H54 (cell line): ENCODE results near the gene PHLDB2.
A peak's percentile ranks its signal among the peaks of the same experiment; 100 is the strongest.

Source experiments
- DNase-seq: peaks from one replicate; pipeline ENCODE4 v3.0.0; 2011; ENCODE audit warnings: low spot score, mixed read lengths; ENCODE audit not compliant: insufficient read length
- FAIRE-seq: peaks from 3 replicates; lab custom pipeline; 2011; peaks lifted over from hg19 to GRCh38; lab: Jason Lieb, UNC
- POLR2A ChIP-seq: IDR thresholded peaks from 2 replicates; pipeline ENCODE4 v1.6.1; 2011; ENCODE audit warnings: low read depth, mild to moderate bottlenecking, low read length

Gene PHLDB2

GRCh38 chr3:111978583-111979433, 119.7 kb downstream of the PHLDB2 start, which contains the start of gene ABHD10:
ABHD10 (plus strand) TSS chr3:111979026; CDS start chr3:111979062, 36 bp downstream.
- FAIRE-seq, result peak; percentile 100
- DNase-seq, result peak; percentile 66
- TF ChIP-seq POLR2A, result peak; percentile 98

DNA sequence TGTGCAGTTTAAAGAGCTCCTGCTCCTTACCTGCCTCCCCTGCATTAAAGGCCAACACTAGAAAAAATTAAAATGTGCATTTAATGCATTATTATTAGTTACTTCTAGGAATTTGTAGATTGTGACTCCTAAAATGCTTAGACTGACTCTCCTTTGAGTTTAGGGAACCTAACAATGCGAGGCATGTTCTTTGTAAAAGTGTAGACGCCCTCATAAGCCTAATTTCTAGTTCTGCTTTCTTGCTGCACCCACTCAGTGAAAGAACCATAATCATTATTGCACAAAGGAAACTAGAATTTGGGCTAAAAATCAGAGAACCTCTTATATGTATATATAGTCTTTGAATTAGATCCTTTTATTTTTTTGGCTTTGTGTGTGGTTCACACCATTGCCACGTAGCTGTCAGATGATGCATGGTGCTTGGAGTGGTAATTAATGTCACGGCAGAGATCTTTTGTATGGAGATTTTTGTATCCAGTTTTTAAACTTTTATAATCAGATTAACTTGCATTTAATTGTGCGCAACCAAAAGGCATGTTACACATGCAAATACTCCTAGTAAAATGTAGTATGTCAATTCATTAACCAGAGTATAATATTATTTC, 120.5 kb downstream of the PHLDB2 start:
- no peak for TF ChIP-seq POLR2A
- FAIRE-seq (peak; percentile 11), DNase-seq (no peak)

- DNase-seq (no peak), FAIRE-seq (no peak)
- no peak for TF ChIP-seq POLR2A
Measured at GRCh38 chr3:111980716-111981456, 121.8 kb downstream of the PHLDB2 start.

- DNase-seq, result no peak
- no peak for TF ChIP-seq POLR2A
- no peak for FAIRE-seq
Measured at GRCh38 chr3:111981457-111981763, 122.3 kb downstream of the PHLDB2 start.

DNA sequence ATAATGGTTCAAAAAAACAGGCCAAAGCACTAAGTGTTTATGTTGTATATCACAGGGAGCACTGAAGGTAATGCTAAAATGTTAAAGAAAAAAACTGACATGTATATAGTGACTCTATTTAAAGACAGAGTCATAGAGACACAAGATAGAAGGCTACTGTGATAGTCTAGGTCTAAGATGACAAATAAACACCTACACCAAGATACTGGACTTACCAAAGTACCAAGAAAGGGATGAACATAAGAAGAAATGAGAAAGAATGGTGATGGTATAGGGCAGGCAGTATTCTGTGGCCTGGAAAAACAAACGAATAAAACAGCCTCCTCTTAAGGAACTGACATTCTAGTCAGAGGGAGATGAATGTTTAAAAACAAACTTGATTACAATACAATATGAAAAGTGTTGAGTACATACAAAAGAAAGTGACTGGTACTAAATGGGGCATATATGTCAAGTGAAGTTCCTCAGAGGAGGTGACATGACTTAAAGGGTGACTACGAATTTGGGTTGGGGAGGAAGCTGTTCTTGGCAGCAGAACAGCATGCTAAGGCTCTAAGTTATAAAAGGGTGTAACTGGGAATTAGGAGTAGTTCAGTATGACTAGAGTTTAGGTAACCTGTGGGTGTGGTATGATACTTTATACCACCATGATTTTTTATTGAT, 125.7 kb downstream of the PHLDB2 start:
- FAIRE-seq (peak; percentile 60), DNase-seq (no peak)
- TF ChIP-seq POLR2A, result no peak

DNA sequence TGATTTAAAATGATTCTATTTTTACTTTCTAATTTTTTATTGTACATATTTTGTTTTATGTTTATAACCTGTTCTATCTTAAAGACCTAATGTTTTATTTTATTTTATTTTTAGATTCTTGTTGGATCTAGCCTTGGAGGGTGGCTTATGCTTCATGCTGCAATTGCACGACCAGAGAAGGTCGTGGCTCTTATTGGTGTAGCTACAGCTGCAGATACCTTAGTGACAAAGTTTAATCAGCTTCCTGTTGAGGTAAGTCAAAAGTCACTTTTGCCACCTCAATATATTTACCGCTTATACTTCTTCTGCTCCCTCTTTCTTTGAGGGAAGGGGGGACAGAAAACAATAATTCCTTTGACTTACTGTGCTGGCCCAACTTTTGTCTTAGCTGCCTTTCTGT, 127.7 kb downstream of the PHLDB2 start:
- TF ChIP-seq POLR2A, result no peak
- FAIRE-seq, result no peak

GRCh38 chr3:111989061-111989678, 130.1 kb downstream of the PHLDB2 start:
- peak; percentile 99 for FAIRE-seq
- no peak for TF ChIP-seq POLR2A
- DNase-seq, result no peak

More for the DNA sequence above, 127.7 kb downstream of the PHLDB2 start:
- no peak for DNase-seq

DNA sequence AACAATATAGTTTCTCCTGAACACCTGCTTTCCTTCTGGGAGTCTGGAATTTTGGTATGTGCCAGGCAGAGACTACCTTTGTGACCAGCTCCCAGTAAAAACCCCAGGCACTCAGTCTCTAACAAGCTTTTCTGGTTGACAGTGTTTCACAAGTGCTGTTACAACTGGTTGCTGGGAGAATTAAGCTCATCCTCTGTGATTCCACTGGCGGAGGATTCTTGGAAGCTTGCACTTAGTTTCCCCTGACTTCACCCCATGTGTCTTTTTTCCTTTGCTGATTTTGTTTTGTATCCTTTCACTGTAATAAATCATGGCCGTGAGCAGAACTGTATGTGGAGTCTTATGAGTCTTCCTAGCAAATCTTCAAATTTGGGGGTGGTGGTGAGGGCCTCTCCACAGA, 134.0 kb downstream of the PHLDB2 start:
- FAIRE-seq (no peak), DNase-seq (no peak)
- TF ChIP-seq POLR2A, result no peak

GRCh38 chr3:111998636-111999483, 139.8 kb downstream of the PHLDB2 start, which contains the start of gene TAGLN3:
TAGLN3 (plus strand) TSS chr3:111998922; CDS start chr3:111999423, 501 bp downstream.
- DNase-seq (no peak), FAIRE-seq (no peak)
- TF ChIP-seq POLR2A, result no peak

DNA sequence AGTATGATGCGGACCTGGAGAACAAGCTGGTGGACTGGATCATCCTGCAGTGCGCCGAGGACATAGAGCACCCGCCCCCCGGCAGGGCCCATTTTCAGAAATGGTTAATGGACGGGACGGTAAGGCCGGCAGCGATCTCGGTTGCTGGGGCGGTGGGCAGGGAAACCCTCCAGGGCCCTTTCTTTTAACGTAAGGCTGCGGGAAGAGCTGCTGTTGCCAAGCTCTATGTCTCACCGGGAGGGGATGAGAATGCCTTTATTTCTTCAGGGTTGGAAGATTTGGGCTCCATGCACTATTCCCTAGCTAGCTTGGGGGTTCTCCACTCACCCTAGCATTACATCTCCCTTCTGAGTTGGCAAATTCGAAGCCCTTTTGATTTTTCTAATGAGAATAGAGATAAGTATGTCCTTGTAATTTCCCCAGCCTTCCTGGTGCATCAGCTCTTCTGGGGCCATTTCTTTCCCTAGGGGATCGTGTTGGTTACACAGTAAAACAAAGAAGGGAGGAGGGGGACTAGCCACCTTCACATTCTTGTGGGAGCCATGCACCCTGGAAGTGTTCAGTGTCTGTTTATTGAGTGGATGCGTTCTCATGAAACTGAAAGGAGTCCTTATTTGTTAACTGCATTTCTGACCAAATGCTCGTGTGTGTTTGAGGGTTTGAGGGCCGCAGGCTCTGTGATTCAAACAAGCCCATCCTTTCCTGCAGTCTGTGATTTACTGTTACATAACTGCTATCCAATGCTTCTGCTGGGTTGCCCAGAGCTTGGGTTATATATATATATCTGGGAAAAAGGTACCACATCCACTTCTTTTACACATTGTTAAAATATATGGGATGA, 140.6 kb downstream of the PHLDB2 start:
- TF ChIP-seq POLR2A, result no peak
- DNase-seq (no peak), FAIRE-seq (no peak)

DNA sequence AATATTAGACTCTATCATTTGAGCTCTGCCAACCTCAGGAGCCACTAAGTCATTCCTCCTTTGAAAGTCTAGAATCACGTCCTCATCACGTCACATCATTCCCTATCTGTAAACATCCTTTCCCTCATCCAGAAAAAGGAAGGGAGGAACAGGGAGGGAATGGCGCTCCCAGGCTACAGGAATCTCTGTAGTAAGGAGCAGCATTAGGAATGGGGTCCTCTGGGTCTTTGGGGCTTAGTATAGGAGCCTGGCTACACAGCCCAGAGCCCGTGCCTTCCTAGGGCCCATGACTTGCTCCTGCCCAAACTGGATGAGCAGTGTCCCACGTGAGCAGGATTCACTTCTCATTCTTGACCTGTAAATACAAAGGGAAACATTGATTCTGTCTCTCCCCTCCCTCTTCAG, 141.3 kb downstream of the PHLDB2 start:
- FAIRE-seq (no peak), DNase-seq (no peak)
- no peak for TF ChIP-seq POLR2A
